Breast epithelium (tissue), 4 donors: Measurements from ENCODE around the gene VPS11. TPM values are rescaled to one million over a fixed set of nuclear protein-coding genes. Genes with fewer than 3 reads are reported as not detected.

Source experiments
- DNase-seq, 2 donors: peaks; one replicate each; pipeline ENCODE4 v3.0.0-alpha.2; 2019; ENCODE audit warnings: low spot score in 2 of 2
- H3K27ac ChIP-seq, 2 donors: fragments of 200-600 bp; sonication (generic) in 1 of 2; one replicate each; pipeline ENCODE4 v1.5.1; 2016 to 2019; ENCODE audit warnings: mild to moderate bottlenecking in 1 of 2
- H3K27me3 ChIP-seq, 2 donors: fragments of 200-600 bp; sonication (generic) in 1 of 2; one replicate each; pipeline versions ENCODE4 v1.5.1 to v1.6.0; 2017 to 2019; ENCODE audit warnings: control low read depth in 1 of 2, mild to moderate bottlenecking in 1 of 2
- H3K36me3 ChIP-seq: fragments of 200-600 bp; one replicate; pipeline ENCODE4 v1.5.1; 2019
- H3K4me1 ChIP-seq, 2 donors: fragments of 200-600 bp; sonication (generic); one replicate each; pipeline ENCODE4 v1.5.1; 2016 to 2019; ENCODE audit warnings: control low read depth in 1 of 2
- H3K4me3 ChIP-seq, 3 donors: fragments of 200-600 bp; sonication (generic); 1 replicate in 2 of 3; 2 replicates in 1 of 3; pipeline ENCODE4 v1.5.1; 2016 to 2019; ENCODE audit warnings: mild to moderate bottlenecking in 3 of 3, moderate library complexity in 2 of 3
- H3K9me3 ChIP-seq, 2 donors: fragments of 200-600 bp; sonication (generic) in 1 of 2; one replicate each; pipeline ENCODE4 v1.5.1; 2016 to 2019; ENCODE audit warnings: control low read depth in 1 of 2
- CTCF ChIP-seq, 3 donors: fragments of 450-650 bp; IDR thresholded peaks; one replicate each; pipeline ENCODE4 v1.5.1; 2016 to 2017; ENCODE audit warnings: antibody characterized with exemption in 3 of 3, mild to moderate bottlenecking in 3 of 3, moderate library complexity in 3 of 3
- POLR2A ChIP-seq: fragments of 450-650 bp; IDR thresholded peaks from one replicate; pipeline ENCODE4 v1.6.1; 2016; ENCODE audit warnings: antibody characterized with exemption, mild to moderate bottlenecking, moderate library complexity
- POLR2AphosphoS5 ChIP-seq, 3 donors: sonication (generic); formaldehyde crosslinking; IDR thresholded peaks; one replicate each; pipeline ENCODE4 v1.6.1; 2017; ENCODE audit warnings: antibody characterized with exemption in 3 of 3
- intact Hi-C: fragments of 100-400 bp; cut with DNase I; formaldehyde crosslinking; loops from one replicate; pipeline ENCODE4 v1.15.1; 2023; ENCODE audit warnings: low total_unique reads
- total RNA-seq, 3 donors: library from RNA; depleted of rRNA; stranded (reverse); fragments of >200 nt; gene quantifications; one replicate each; pipeline ENCODE4 v1.1.0, GENCODE V29; 2016

Gene VPS11
- total RNA-seq, 3 donors from 2014 or later, result 38.0 to 53.9 (median 46.6) TPM

DNA sequence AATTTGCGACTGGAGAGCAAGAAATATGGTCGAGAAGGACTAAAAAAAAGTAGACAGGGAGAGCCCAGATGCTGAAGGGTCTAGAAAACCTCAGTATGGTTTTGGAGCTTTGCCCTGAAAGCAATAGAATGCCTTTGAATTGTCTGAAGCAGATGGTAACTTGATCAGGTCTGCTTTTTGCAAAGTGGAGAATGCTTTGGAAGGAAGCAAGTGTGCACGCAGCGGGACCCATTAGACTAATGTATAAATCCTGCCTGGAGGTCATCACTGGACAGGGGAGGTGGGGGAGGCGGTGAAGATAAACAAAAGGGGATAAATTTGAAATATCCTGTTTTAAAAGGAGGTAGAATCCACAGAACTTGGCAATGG lies 53.0 kb downstream of the VPS11 start:
- no peaks in the 10 kb centered on the region for H3K9me3 ChIP-seq
- peaks cover 4 to 12% of the 10 kb centered on the region in 2 donors for H3K4me1 ChIP-seq
- no peaks in the 10 kb centered on the region for H3K27me3 ChIP-seq
- H3K36me3 ChIP-seq, result no peaks in the 10 kb centered on the region
- no peak for TF ChIP-seq CTCF (IDR thresholded peaks at IDR 0.05)
- no peak for TF ChIP-seq POLR2AphosphoS5 (IDR thresholded peaks at IDR 0.05)
- TF ChIP-seq POLR2A, result no peak
- H3K27ac ChIP-seq, result peak overlapping the region; percentile 86 to 89
- peak overlapping the region; percentile 87 to 92 (median 91) for H3K4me3 ChIP-seq
- intact Hi-C loops, result no loop called here
- no peak for DNase-seq

DNA sequence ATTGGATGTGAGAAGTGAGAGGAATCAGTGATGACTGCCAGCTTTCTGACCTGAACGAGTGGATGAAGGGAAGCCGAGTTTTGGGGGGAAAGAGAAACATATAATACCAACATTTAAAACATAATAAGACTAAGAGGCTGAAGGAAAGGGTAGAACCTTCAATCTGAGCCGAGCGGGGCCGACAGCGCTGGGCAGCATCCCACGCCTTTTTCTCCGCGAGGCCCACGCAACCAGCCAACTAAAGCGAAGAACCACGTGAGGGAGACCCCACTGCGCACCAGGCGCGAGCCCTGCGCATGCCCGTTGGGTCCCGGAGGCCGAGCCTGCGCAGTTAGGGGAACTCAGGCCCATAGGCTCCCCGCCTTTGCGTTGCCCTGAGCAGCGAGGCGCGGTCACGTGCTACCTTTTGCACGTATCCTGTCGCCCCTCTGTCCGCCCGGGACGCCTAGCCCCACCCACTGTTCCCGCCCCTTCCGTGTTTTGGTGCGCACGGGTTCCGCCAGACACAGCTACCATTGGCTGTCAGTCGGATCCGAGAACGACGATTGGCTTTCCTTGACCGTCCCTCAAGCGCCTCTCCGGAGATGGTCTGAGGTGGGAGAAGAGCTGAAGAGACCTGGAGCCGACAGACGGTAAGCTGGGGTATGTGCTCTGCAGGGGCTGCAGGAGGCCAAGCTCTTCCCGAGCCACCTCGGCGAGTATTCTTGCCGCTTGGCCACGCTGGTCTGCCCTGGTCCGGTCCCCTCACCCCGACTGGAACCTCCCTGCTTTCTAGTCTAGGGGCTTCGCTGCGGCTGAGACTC lies 53.6 kb downstream of the VPS11 start, which contains the start of gene HINFP:
Gene HINFP, plus strand, starts transcription at position 573 of the 803 bp plus-strand sequence. CDS start 5,365 bp downstream, outside the sequence.
- H3K4me3 ChIP-seq, result peak within 1 kb of the TSS; percentile 87 to 92 (median 91)
- no peaks in the 10 kb centered on the region for H3K9me3 ChIP-seq
- no peaks in the 10 kb centered on the region for H3K36me3 ChIP-seq
- H3K27ac ChIP-seq, result peak within 1 kb of the TSS; percentile 86 to 89
- H3K27me3 ChIP-seq, result no peaks in the 10 kb centered on the region
- peak; percentile 100 for DNase-seq
- intact Hi-C loops, result no loop called here
- peaks cover 4 to 12% of the 10 kb centered on the region in 2 donors for H3K4me1 ChIP-seq
- TF ChIP-seq POLR2A (peak; percentile 78), CTCF (IDR thresholded peaks at IDR 0.05) (no peak), POLR2AphosphoS5 (IDR thresholded peaks at IDR 0.05) (peak; percentile 72 to 91 (median 86))

DNA sequence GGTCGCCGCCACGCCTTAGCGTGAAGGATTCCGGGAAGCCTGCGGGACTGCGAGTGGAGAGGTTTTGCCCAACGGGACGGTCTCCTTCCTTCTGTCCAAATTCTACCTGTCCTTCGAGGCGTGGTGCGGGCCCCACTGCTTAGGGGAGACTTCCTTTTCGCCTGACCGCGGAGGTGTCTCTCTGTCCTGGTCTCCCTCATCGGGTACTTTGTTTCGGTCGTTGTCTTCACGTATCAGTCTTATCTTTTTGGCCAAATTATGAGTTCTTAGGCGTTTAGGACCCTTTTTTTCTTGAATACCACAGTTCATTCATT lies 54.1 kb downstream of the VPS11 start:
- DNase-seq, result no peak
- H3K36me3 ChIP-seq, result no peaks in the 10 kb centered on the region
- peak overlapping the region; percentile 87 to 92 (median 91) for H3K4me3 ChIP-seq
- peaks cover 4 to 12% of the 10 kb centered on the region in 2 donors for H3K4me1 ChIP-seq
- no peaks in the 10 kb centered on the region for H3K9me3 ChIP-seq
- TF ChIP-seq CTCF (IDR thresholded peaks at IDR 0.05) (no peak), POLR2A (no peak)
- H3K27ac ChIP-seq, result peak overlapping the region; percentile 79 to 89
- intact Hi-C loops, result no loop called here
- H3K27me3 ChIP-seq, result no peaks in the 10 kb centered on the region

- no peak overlapping the region for H3K4me3 ChIP-seq
- intact Hi-C loops, result no loop called here
- no peak overlapping the region for H3K27ac ChIP-seq
- TF ChIP-seq CTCF (IDR thresholded peaks at IDR 0.05) (no peak), POLR2AphosphoS5 (IDR thresholded peaks at IDR 0.05) (no peak), POLR2A (no peak)
- H3K27me3 ChIP-seq, result no peaks in the 10 kb centered on the region
- no peaks in the 10 kb centered on the region for H3K9me3 ChIP-seq
- H3K36me3 ChIP-seq, result no peaks in the 10 kb centered on the region
- H3K4me1 ChIP-seq, result peaks cover 4 to 7% of the 10 kb centered on the region in 2 donors
- DNase-seq, result no peak
These were observed 58.2 kb downstream of the VPS11 start for GRCh38 chr11:119125821-119126220.

GRCh38 chr11:119126675-119127268 lies 59.2 kb downstream of the VPS11 start:
- no peak for DNase-seq
- no peaks in the 10 kb centered on the region for H3K9me3 ChIP-seq
- no peak overlapping the region for H3K4me3 ChIP-seq
- H3K36me3 ChIP-seq, result no peaks in the 10 kb centered on the region
- H3K27me3 ChIP-seq, result no peaks in the 10 kb centered on the region
- intact Hi-C loops, result no loop called here
- peaks cover 4 to 7% of the 10 kb centered on the region in 2 donors for H3K4me1 ChIP-seq
- TF ChIP-seq POLR2AphosphoS5 (IDR thresholded peaks at IDR 0.05) (no peak), POLR2A (no peak), CTCF (IDR thresholded peaks at IDR 0.05) (no peak)
- H3K27ac ChIP-seq, result no peak overlapping the region
